Daoy (cell line): ENCODE results near the gene EOMES. TPM values are rescaled to one million over a fixed set of nuclear protein-coding genes. Genes with fewer than 3 reads are reported as not detected.
A peak's percentile ranks its signal among the peaks of the same experiment; 100 is the strongest.
"Not testable (repeated sequence)": the region's sequence is repeated elsewhere in the genome, so short reads cannot be mapped to it uniquely, and the experiment has no call there.

Experiments used
- DNase-seq: peaks from one replicate; pipeline ENCODE4 v3.0.0-alpha.2; 2015; ENCODE audit warnings: low read depth
- total RNA-seq: library from RNA; depleted of rRNA; stranded (reverse); fragments of >200 nt; shearing (Covaris generic); gene quantifications from 2 replicates; pipeline ENCODE4 v1.2.3, GENCODE V29; 2014; rRNA removed

EOMES gene
- 0.06 and 0.68 TPM in 2 replicates for total RNA-seq

DNA sequence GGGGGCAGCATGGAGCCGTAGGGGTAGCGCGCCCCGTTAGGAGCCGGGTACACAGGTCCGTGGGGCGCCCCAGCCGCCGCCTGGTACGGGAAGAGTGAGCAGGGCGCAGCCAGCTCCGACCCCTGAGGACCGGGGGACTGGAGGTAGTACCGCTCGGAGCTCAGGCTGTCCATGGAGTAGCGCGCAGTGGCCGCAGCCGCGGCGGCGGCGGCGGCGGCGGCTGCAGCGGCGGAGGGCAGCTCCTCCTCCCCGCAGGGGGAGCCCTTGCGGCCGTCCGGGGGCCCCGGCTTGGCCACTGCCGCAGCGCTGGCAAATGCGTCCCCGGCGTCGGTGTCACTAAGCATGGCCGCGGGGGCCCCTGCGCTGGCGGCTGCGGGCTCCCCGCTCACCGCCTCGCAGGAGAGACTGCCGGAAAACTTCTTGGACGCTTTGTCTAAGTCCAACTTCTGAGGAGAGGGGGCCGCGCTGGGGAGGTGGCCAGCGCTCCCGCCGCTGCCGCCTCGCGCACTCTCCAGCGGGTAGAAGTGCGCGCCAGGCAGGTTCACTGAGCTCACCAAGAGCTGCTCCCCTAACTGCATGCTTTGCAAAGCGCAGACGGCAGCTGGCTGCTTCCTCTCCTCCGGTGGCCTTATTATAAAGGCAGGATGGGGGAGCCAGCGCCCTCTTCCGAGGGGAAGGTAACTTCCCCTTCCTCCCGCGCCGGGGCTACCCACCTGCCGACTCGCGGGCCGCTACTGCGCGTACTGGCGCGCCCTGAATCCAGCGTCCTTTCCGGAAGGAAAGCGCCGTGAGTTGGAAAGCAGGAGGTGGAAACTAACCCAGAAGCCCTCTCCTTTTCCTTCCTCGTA is at the start of gene EOMES:
Gene EOMES (minus strand): TSS at position 607 of the 848 bp plus-strand sequence. CDS start 29 bp downstream, at position 578.
- DNase-seq, result peak; percentile 67

DNA sequence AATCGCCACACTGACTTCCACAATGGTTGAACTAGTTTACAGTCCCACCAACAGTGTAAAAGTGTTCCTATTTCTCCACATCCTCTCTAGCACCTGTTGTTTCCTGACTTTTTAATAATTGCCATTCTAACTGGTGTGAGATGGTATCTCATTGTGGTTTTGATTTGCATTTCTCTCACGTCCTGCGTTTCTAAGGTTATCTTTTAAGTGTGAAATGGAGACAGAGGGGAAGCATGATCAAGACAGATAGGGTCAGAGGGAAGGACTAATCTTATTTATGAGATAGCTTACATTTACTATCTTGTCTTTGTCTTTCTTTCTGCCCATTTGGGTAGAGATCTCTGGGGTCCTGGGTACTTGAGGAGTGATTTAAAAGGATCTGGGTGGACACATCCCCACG is 48.3 kb upstream of the EOMES start:
- DNase-seq, result not testable (repeated sequence)

DNA sequence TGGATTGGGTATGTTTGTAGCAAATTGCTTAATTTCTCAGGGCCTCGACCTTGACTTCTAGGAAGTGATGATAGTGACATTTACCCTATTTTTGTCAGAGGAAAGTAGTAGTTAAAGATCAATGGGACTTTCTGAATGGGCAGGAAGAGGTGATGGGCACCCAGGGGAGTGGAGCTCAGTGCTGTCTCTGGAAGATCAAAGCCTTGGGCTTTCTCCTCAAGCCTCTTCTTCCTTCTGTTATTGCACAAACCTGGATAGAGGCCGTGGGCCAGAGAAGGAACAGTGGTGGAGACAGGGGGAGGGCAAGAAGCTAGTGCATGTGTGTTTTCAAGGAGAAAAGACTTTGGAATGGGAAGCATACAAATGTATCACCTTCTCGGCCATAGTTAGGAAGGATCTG is 44.9 kb upstream of the EOMES start:
- DNase-seq, result no peak

GRCh38 chr3:27758083-27758482 is 36.0 kb upstream of the EOMES start:
- DNase-seq, result peak; percentile 48

DNA sequence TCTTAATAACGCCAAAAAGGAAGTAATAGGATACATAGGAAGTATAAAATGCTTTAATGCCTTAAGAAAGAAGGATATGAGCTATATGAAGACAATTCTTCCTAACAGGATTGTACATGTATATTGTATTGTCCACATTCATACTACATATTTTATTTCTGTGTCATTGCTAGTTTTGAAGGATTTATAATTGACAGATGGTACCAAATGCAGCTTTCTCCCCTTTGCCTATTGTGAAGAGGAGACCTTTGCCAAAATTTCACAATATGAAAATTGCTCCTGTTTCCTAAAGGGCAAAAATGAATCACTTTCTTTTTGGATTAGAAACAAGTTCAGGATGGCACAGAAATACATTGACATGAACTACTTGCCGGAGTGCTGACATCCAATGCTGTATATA is 34.8 kb upstream of the EOMES start:
- no peak for DNase-seq

GRCh38 chr3:27752926-27753325 is 30.8 kb upstream of the EOMES start:
- DNase-seq, result no peak

GRCh38 chr3:27749643-27750042 is 27.5 kb upstream of the EOMES start:
- DNase-seq, result no peak

GRCh38 chr3:27746838-27747237 is 24.7 kb upstream of the EOMES start:
- no peak for DNase-seq

- DNase-seq, result no peak
Measured at GRCh38 chr3:27740854-27741253, 18.7 kb upstream of the EOMES start.

GRCh38 chr3:27737091-27737490 is 15.0 kb upstream of the EOMES start:
- no peak for DNase-seq

DNA sequence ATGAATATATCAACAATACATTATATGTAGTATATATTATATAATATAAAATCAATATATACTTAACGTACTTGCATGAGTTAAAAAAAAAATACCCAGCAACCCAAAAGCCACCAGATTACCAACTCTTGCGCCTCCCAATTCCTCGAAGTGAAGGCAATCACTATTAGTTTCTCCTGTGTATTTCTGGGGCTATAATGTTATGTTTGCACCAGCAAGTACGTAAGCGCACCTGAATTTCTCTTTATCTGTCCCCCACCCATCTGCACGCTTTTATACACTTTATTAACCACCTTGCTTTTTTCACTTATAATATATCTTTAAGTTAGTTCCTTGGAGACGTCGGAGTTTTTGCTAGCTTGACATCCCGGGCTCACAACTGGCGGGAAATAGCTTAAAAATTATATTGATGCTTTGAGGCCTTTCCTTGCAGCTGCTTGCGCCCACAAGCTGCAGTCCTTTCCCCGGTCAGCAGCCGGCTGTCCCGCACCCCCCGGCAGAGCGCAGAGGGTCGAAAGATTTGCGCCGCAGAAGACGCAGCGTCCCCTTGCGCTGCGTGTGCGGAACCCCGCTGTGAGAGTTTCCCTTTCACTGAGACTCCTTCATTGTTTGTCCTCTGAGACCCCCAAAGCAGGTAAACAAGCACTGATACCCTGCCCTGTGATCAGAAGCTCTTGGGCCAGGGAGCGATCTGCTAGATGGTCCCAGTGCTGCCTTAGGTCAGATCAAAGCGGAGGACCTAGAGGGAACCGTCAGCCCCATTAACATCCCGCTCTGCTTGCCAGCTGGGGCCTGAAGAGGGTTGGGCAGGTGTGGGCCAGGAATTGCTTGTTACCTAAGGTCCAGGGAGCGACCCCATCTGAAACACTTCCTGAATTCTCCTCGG is 8.9 kb upstream of the EOMES start:
- no peak for DNase-seq

DNA sequence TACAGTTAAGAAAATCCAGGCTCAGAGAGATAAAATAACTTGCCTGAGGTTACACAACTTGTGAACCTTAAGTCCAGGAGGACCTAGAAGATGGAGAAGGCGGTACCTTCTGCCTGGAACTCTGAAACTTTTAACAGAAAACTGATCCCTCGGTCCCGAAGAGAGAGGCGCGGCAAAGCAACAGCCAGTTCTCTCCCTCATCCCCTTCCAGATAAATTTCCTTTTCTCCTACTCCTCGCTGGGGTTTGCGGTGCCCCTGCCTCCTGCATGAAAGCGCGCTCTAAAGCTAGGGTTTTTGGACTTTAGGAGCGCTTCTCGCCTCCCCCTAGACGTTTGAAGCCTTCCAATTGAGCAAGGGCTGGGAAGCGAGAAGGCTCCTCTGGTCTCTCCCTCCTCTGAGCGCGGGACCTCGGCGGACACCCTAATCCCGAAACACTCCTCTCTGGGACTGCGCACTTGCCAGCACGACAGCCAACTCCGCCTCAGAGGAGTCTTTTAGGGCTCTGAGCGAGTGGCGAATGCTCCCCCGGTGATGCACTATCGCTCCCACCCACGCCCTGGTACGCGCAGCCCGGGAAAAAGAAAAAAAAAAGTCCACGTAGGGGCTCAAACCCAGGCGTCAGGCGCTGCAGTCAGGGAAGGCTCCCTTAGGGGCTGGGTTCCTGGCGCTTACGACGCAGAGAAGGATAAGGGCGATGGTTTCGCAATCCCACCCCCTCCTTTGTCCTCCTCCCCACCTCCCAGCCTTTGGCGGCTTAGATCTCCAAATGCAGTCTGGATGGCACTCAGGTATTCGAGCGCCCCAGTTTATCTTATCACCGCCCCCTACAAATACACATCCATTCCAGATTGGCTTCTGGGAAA is 7.9 kb upstream of the EOMES start:
- DNase-seq, result peak; percentile 9

- no peak for DNase-seq
Measured at GRCh38 chr3:27729325-27729724, 7.2 kb upstream of the EOMES start.

DNA sequence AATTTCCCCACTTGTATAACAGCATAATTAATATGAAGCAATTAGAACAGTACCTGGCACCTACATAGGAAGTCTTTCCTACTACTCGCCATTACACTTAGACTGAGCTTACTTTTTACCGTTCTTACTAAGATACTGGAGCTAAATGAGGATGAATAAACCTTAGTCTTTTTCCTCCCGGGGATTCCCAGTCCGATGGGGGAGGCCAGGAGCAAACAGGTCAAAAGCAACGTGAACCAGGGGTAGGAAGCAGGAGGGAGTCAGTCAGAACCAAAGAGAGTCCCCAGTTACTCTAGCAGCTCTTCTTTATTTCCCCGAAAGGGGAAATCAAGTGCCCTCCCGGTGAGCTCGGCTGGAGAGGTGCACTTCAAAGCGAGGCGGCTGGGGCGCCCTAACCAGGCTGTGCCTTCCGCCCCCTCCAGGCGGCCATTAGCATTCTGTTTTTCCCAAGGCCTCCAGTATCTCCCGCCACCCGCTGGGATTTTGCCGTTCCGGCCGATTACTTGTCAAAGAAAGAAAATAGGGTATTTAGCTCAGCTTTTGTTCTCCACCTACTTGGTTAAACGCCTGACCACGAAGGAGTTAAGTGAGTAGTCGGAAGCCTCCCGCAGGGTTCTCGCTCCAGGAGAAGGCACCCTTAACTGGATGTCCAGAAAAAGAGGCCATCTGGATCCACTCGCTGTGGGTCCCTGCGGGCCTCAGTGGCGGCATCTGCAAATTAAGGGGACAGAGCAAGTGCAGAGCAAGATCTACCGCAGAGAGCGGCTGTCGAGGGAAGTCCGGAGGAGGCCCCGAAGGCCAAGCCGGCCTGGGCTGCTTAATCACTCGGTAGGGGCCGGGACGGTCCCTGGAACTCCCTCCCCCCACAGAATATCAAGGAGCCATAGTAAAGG is 6.3 kb upstream of the EOMES start:
- DNase-seq, result peak; percentile 40

DNA sequence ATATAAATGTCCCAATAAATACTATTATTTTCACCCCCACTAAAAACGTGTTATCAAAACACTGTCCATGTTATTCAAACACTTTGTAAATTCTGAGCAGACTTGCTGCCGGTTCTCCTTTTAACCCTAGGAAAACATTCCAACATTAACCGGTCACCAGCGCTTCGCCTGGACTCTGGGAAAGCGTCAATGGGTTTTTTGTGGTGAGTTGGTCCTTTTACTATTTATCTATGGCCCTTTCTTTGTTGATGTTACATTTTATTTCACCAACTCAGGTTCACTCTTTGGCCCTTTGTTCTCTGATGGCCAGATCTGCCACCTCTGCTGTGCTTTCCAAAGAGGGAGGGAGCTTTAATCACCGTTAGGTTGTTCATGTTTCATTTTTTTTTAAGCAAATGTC is 4.1 kb upstream of the EOMES start:
- DNase-seq, result no peak

DNA sequence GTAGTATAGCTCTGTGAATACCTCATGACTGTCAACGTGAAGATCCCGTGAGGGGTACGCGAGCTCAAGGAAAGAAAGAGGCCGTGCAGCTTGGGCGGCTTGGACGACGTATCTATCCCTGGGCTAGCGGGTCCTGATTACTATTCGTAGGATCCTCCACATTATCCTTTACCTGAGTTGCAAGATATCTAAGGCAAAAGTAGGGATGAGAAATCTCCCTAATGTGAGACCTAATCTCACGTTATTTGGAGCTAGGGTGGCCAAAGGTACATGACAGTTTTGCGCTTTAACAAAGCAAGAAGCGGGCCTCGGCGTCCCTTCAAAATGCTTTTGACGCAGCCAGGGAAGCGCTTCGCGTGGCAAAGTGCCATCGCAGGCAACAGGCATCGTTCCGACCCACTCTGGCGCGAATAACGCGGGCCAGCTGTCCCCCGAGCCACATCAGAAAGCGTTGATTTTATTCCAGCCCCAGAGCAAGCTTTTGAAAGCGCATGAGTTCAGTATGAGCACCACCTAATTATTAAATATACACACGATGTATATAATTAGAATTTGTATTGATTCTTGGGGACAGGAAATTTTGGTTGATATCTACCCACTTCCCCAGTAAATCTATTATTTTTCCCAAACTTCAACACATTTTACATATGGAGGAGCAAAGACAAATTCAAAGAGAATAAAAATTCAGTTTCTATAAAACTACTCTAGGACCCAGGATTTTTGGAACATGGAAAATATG is 2.5 kb upstream of the EOMES start:
- no peak for DNase-seq

GRCh38 chr3:27723815-27724458 is 1.8 kb upstream of the EOMES start:
- DNase-seq, result peak; percentile 6

DNA sequence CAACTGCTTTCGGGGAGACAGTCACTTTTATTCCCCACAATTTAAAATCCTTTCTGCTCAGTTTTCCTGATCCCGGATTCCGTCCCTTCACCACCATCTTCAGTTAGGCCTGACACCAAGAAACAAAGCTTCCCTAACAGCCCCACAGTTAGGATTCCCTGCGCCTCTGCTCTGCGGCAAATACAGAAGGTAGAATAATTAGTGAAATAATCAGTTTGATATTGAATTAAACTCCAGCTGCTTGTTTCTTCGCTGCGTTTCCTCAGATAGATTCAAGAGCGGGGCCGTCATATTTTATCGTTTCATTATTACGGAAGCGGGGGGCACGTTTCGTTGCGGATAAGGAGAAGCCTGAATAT is 1.3 kb upstream of the EOMES start:
- no peak for DNase-seq

- DNase-seq, result peak; percentile 20
Measured at GRCh38 chr3:27723001-27723445, 900 bp upstream of the EOMES start.
